Lung (tissue), 12 donors: ENCODE data around the gene KRTAP10-7. TPM values are rescaled to one million over a fixed set of nuclear protein-coding genes. Genes with fewer than 3 reads are reported as not detected.
"Not testable (repeated sequence)": the region's sequence is repeated elsewhere in the genome, so short reads cannot be mapped to it uniquely, and the experiment has no call there.

Experiments
- ATAC-seq: fragments of 200-7000 bp; cut with Tn5 transposase; one replicate; pipeline ENCODE4 v1.9.1; 2020; ENCODE audit warnings: moderate number of reproducible peaks; ENCODE audit not compliant: insufficient read depth, low FRiP score
- DNase-seq, 3 donors: peaks; one replicate each; pipeline ENCODE4 v3.0.0-alpha.2; 2013 to 2017
- H3K27ac ChIP-seq, 2 donors: one replicate each; pipeline ENCODE4 v1.5.1; 2013; ENCODE audit warnings: mild to moderate bottlenecking in 2 of 2, moderate library complexity in 2 of 2, control low read depth in 1 of 2, inconsistent platforms in 1 of 2, low read depth in 1 of 2, low read length in 1 of 2
- H3K27me3 ChIP-seq, 3 donors: one replicate each; pipeline ENCODE4 v1.5.1; 2013; ENCODE audit warnings: low read length in 2 of 3; ENCODE audit not compliant: control insufficient read depth in 3 of 3, insufficient read depth in 3 of 3
- H3K36me3 ChIP-seq, 4 donors: one replicate each; pipeline ENCODE4 v1.5.1; 2013; ENCODE audit warnings: low read length in 4 of 4, mild to moderate bottlenecking in 1 of 4, moderate library complexity in 1 of 4; ENCODE audit not compliant: control insufficient read depth in 4 of 4, insufficient read depth in 4 of 4
- H3K4me1 ChIP-seq, 5 donors: one replicate each; pipeline ENCODE4 v1.5.1; 2013; ENCODE audit warnings: low read length in 5 of 5, mild to moderate bottlenecking in 2 of 5, moderate library complexity in 1 of 5; ENCODE audit not compliant: control insufficient read depth in 5 of 5, insufficient read depth in 5 of 5
- H3K4me3 ChIP-seq: one replicate; pipeline ENCODE4 v1.5.1; 2013; ENCODE audit warnings: mild to moderate bottlenecking, control low read depth, moderate library complexity
- H3K9ac ChIP-seq, 2 donors: one replicate each; pipeline ENCODE4 v1.5.1; 2013; ENCODE audit warnings: low read length in 2 of 2, control low read depth in 1 of 2; ENCODE audit not compliant: insufficient read depth in 1 of 2
- H3K9me3 ChIP-seq, 4 donors: one replicate each; pipeline ENCODE4 v1.5.1; 2013; ENCODE audit warnings: low read length in 3 of 4, mild to moderate bottlenecking in 1 of 4, moderate library complexity in 1 of 4; ENCODE audit not compliant: control insufficient read depth in 4 of 4, insufficient read depth in 3 of 4
- CTCF ChIP-seq: IDR thresholded peaks from 2 replicates; pipeline ENCODE4 v1.5.1; 2012; ENCODE audit warnings: mild to moderate bottlenecking; ENCODE audit errors: control extremely low read depth, extremely low read depth
- WGBS, 2 donors: extraction: QIAGEN DNeasy Blood & Tissue Kit; methylation state at CpG; one replicate each; pipeline ENCODE4 v1.1.7; 2013; 5-methylcytosine and 5-hydroxymethylcytosine counted together
- polyA plus RNA-seq, 2 donors: library from polyadenylated mRNA; stranded (reverse); fragments of 200-250 nt; gene quantifications; one replicate each; pipeline ENCODE4 v1.2.1, GENCODE V29; 2013
- total RNA-seq, 2 donors: library from RNA; depleted of rRNA in 1 of 2; stranded (reverse); fragments of >200 nt in 1 of 2; gene quantifications; one replicate each; pipeline ENCODE4 v1.2.1, GENCODE V29; 2014 to 2021
- donor health status: control.
- donor health status: control.
- donor health status: Bipolar disorder and iron deficiency.
- donor health status: healthy.
- donor health status: DM: yes; HTN: yes; CAD: no.

KRTAP10-7 gene
- total and polyA plus RNA-seq, 4 donors, result not detected

GRCh38 chr21:44556879-44557278 lies 43.5 kb upstream of the KRTAP10-7 start:
- H3K27me3 ChIP-seq, result peaks cover 0 to 7% (median 2%) of the 10 kb centered on the region in 3 donors
- DNase-seq, result no peak
- no peaks in the 10 kb centered on the region for H3K4me1 ChIP-seq

GRCh38 chr21:44557491-44558328 lies 42.7 kb upstream of the KRTAP10-7 start:
- no peaks in the 10 kb centered on the region for H3K4me1 ChIP-seq
- no peaks in the 10 kb centered on the region for H3K36me3 ChIP-seq
- no peak overlapping the region for H3K4me3 ChIP-seq
- TF ChIP-seq CTCF, result no peak
- DNase-seq, result no peak
- WGBS, 2 donors, result 59 to 63% methylated on average over 30 of the region's 30 CpGs
- peaks cover 0 to 7% (median 2%) of the 10 kb centered on the region in 3 donors for H3K27me3 ChIP-seq
- no peak overlapping the region for H3K27ac ChIP-seq
- no peaks in the 10 kb centered on the region for H3K9me3 ChIP-seq
- H3K9ac ChIP-seq, result no peak overlapping the region
- no peak for ATAC-seq

More at GRCh38 chr21:44556879-44557278, 43.5 kb upstream of the KRTAP10-7 start:
- Histone ChIP-seq H3K4me3 (no peak overlapping the region), H3K9ac (no peak overlapping the region), H3K9me3 (no peaks in the 10 kb centered on the region), H3K27ac (no peak overlapping the region), H3K36me3 (no peaks in the 10 kb centered on the region)
- no peak for ATAC-seq
- TF ChIP-seq CTCF, result no peak
- 71 to 79% methylated on average over 9 of the region's 9 CpGs for WGBS, 2 donors

GRCh38 chr21:44558329-44558675 lies 42.1 kb upstream of the KRTAP10-7 start:
- H3K9me3 ChIP-seq, H3K9ac ChIP-seq, H3K4me3 ChIP-seq, H3K27ac ChIP-seq, H3K4me1 ChIP-seq, DNase-seq, H3K36me3 ChIP-seq, ATAC-seq, H3K27me3 ChIP-seq: not testable (repeated sequence)
- WGBS, 2 donors, result 75 to 84% methylated on average over 6 to 10 of the region's 10 CpGs

GRCh38 chr21:44558695-44559094 lies 41.7 kb upstream of the KRTAP10-7 start, which contains the start of gene KRTAP10-3:
TSS of gene KRTAP10-3 (minus strand) at chr21:44558795. CDS start at chr21:44558715, 80 bp downstream.
- no peak within 1 kb of the TSS for H3K27ac ChIP-seq
- WGBS, 2 donors, result 72 to 76% methylated on average over 5 of the region's 5 CpGs
- DNase-seq, result no peak

More at GRCh38 chr21:44558695-44559094, 41.7 kb upstream of the KRTAP10-7 start, which contains the start of gene KRTAP10-3:
- H3K27me3 ChIP-seq, result peaks cover 0 to 7% (median 2%) of the 10 kb centered on the region in 3 donors
- H3K4me1 ChIP-seq, result no peaks in the 10 kb centered on the region
- no peak for ATAC-seq
- no peaks in the 10 kb centered on the region for H3K9me3 ChIP-seq
- no peak within 1 kb of the TSS for H3K4me3 ChIP-seq
- no peaks in the 10 kb centered on the region for H3K36me3 ChIP-seq
- no peak for TF ChIP-seq CTCF
- no peak within 1 kb of the TSS for H3K9ac ChIP-seq
